Bronchial smooth muscle cell (primary cell): ENCODE data around the gene KRT13. TPM values are rescaled to one million over a fixed set of nuclear protein-coding genes. Genes with fewer than 3 reads are reported as not detected.

Source experiments
- total RNA-seq: library from RNA; depleted of rRNA; stranded (reverse); fragments of >200 nt; gene quantifications from 2 replicates; pipeline ENCODE4 v1.2.1, GENCODE V29; 2014

Gene KRT13
- 0.17 TPM in 1 of 2 replicates, not detected in the other for total RNA-seq

GRCh38 chr17:41505007-41505808, at the start of gene KRT13:
TSS of gene KRT13 (minus strand) at chr17:41505612. CDS start at chr17:41505550, 62 bp downstream.

GRCh38 chr17:41518789-41519449, 13.5 kb upstream of the KRT13 start, which contains the start of gene KRT15:
TSS of gene KRT15 (minus strand) at chr17:41518890. CDS start at chr17:41518827, 63 bp downstream.

GRCh38 chr17:41489531-41489930, 15.9 kb downstream of the KRT13 start, which contains the start of gene KRT36:
TSS of gene KRT36 (minus strand) at chr17:41489910. CDS start at chr17:41489864, 46 bp downstream.

GRCh38 chr17:41481036-41481435, 24.4 kb downstream of the KRT13 start, which contains the start of gene KRT35:
TSS of gene KRT35 (minus strand) at chr17:41481151. CDS start at chr17:41481097, 54 bp downstream.

GRCh38 chr17:41466988-41467387, 38.4 kb downstream of the KRT13 start, which contains the start of gene KRT32:
TSS of gene KRT32 (minus strand) at chr17:41467386. CDS start at chr17:41467325, 61 bp downstream.

Other genes with a start within 250 kb of the KRT13 start
- gene KRTAP9-6, start 240.2 kb downstream of the KRT13 start, total RNA-seq, result not detected in 2 replicates
- not detected in 2 replicates for gene KRTAP9-7, start 229.9 kb downstream of the KRT13 start, total RNA-seq
- gene KRTAP29-1, start 202.8 kb downstream of the KRT13 start, total RNA-seq, result not detected in 2 replicates
- gene KRTAP16-1, start 196.3 kb downstream of the KRT13 start, total RNA-seq, result not detected in 2 replicates
- gene KRTAP17-1, start 189.9 kb downstream of the KRT13 start, total RNA-seq, result not detected in 2 replicates
- not detected in 2 replicates for gene KRT33A, start 154.8 kb downstream of the KRT13 start, total RNA-seq
- not detected in 2 replicates for gene KRT33B, start 135.8 kb downstream of the KRT13 start, total RNA-seq
- gene KRT34, start 123.3 kb downstream of the KRT13 start, total RNA-seq, result not detected in 2 replicates
- gene KRT31, start 108.0 kb downstream of the KRT13 start, total RNA-seq, result not detected in 2 replicates
- gene KRT37, start 81.0 kb downstream of the KRT13 start, total RNA-seq, result not detected in 2 replicates
- gene KRT38, start 64.6 kb downstream of the KRT13 start, total RNA-seq, result not detected in 2 replicates
- 0.16 TPM in 1 of 2 replicates, not detected in the other for gene KRT32, start 38.2 kb downstream of the KRT13 start, total RNA-seq
- gene KRT35, start 24.5 kb downstream of the KRT13 start, total RNA-seq, result not detected in 2 replicates
- gene KRT36, start 15.7 kb downstream of the KRT13 start, total RNA-seq, result not detected in 2 replicates
- 0.63 and 1.2 TPM in 2 replicates for gene KRT15, start 13.3 kb upstream of the KRT13 start, total RNA-seq
- gene KRT19, start 22.7 kb upstream of the KRT13 start, total RNA-seq, result 70.2 and 109 TPM in 2 replicates
- not detected in 2 replicates for gene KRT9, start 66.4 kb upstream of the KRT13 start, total RNA-seq
- 0.16 and 1.0 TPM in 2 replicates for gene KRT14, start 81.3 kb upstream of the KRT13 start, total RNA-seq
- 1.9 and 13.0 TPM in 2 replicates for gene KRT16, start 107.2 kb upstream of the KRT13 start, total RNA-seq
- gene KRT17, start 119.0 kb upstream of the KRT13 start, total RNA-seq, result 4.9 and 35.8 TPM in 2 replicates
- gene EIF1, start 183.3 kb upstream of the KRT13 start, total RNA-seq, result 76.3 and 112 TPM in 2 replicates
- not detected in 2 replicates for gene GAST, start 206.7 kb upstream of the KRT13 start, total RNA-seq
- gene HAP1, start 229.0 kb upstream of the KRT13 start, total RNA-seq, result under 0.01 and 0.26 TPM in 2 replicates